Medulla oblongata (tissue), 1 donor: ENCODE results near the gene CD151.

Source experiments
- DNase-seq: peaks from one replicate; pipeline ENCODE4 v3.0.0-alpha.2; 2015; ENCODE audit errors: extremely low spot score

The CD151 gene

DNA sequence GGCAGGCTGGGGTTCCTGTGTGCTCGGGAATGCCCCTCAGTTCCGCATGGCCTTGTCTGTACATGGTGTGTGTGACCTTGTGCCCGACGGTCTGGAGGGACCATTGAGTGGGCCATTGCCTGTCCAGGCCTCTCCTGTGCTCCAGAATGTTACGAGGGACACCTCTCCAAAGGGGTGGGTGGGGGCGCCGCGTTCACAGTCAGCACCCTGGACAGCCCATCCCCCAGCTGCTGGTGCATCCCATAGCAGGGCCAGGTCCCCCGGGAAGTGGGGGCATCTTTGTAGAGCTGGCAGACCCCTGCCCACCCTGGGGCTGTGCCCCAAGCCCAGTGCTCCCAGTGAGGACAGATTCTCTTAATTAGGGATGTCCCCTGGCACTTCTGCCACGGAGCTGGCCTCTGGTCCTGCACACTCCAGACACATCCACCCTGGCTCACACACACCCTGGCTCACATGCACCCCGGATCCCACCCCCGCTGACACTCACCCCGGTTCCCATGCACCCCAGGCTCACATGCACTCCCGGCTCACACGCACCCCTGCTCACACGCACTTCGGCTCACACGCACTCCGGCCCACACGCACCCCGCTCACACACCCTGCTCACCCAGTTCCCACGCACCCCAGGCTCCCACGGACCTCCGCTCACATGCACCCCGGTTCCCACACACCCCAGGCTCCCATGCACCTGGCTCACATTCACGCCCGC is 25.5 kb downstream of the CD151 start:
- DNase-seq: no peak

- DNase-seq: no peak
Measured at GRCh38 chr11:858762-859339, 26.1 kb downstream of the CD151 start.

DNA sequence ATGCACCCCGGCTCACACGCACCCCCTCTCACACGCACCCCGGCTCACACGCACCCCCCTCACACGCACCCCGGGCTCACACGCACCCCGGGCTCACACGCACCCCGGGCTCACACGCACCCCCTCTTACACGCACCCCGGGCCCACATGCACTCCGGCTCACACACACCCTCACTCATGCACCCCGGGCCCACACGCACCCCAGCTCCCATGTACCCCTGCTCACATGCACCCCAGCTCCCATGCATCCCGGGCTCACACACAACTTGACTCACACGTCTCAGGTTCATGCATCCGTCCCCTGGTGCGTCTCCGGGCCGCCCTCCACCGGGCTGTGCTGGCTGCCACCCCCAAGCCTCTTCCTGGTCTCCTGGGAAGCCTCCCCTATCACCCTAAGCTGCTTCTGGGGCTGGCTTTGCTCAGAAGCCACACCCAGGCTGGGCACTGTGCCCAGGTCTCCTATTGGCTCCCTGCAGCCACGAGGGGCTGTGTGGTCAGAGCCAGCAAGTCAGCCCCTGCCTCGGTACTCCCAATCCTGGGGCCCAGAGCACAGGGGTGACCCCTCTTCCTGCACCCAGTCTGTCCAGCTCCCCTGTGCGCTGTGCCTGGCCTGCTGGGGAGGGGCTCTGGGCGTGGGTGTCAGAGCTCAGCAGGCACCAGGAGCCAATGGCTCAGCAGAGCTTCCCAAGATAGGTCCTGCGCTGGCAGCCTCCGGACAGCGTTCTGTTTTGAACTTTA is 26.8 kb downstream of the CD151 start:
- DNase-seq: peak; percentile 77

GRCh38 chr11:860234-861104 is 27.7 kb downstream of the CD151 start:
- DNase-seq: no peak

DNA sequence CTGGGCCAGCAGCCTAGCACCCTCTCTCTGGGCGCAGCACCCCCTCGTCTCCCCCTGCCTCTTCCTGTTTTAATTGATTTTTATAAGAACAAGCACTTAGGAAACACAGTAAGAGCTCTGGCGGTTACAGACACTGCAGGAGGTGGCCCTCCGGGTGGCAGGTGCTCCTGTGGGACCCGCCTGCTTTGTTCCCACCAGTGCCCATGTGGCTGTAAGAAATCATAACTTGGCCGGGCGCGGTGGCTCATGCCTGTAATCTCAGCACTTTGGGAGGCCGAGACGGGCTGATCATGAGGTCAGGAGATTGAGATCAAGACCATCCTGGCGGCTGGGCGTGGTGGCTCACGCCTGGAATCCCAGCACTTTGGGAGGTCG is 28.3 kb downstream of the CD151 start:
- DNase-seq: no peak

- no peak for DNase-seq
Measured at GRCh38 chr11:862081-862661, 29.4 kb downstream of the CD151 start.

DNA sequence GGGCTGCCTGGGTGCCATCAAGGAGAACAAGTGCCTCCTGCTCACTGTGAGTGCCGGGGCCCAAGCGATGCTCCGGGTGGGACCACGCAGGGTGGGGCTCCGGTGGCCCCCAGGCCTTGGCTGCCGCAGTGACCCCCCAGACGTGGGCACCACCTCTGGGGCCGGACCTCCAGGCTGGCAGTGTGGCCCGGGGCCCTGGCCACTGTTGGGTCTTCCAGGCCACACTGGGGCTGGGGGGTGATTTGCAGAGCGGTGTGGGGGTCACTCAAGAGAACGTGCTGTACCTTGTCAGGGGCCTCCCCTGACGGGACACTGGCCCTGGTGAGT is 29.9 kb downstream of the CD151 start:
- DNase-seq: no peak

DNA sequence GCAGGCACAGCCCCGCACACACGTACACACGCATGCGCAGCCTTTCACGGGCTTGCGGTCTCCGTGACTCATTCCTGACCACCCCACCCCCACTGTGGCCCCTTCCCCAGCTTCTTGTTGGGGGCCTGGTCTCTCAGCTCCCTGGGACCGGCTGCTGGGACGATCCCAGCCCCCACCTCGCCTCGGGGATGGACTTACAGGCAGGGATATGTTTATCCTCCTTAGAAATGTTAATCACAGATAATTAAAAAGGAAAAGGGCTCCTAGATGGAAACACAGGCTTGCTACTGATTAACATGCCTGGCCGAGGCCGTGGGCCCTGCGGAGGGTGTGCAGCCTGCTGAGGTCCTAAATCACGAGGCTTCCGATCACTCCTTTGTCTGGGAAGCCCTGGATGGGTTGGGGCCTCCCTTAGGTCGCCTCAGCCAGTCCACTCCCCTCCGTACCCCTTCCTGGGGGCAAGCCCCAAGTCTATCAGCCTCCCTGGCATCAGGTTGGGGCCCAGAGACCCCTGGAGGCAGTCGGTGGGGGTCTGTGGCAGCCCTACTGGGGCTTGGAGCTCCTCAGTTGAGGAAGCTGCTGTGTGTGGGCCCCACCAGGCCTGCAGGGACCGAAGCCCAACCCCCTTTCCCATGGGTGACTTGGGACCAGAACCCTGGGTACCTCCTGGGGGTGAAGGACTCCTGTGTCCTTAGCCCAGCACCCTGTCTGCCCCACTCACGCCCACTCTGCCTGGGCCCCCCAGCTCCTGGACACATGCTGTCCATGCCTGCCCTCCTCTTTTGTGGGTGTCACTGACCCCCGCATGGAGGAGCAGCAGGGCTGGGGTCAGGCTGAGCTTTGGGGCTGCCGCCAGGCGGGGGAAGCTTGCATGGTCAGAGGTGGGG is 30.5 kb downstream of the CD151 start:
- no peak for DNase-seq

GRCh38 chr11:863910-864827 is 31.4 kb downstream of the CD151 start:
- no peak for DNase-seq

DNA sequence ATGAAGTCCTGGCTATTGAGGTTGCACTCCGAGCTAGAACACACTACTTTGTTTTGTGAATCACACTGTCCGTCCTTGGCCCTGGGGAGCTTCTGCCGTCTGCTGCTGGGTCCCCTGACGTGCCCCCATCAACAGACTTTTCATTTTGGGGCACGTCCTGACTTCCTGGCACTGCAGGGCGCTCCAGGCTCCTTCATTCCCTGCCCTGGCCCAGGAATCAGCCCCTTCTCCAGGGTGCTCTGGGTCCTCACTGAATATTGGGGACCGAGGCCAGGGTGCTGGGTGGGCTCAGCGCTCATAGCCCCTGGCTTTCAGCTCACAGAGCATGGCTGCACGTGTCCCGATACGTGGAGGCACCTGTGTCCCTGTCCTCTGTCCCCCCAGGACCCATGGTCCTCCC is 32.1 kb downstream of the CD151 start:
- no peak for DNase-seq

GRCh38 chr11:865462-866430 is 33.0 kb downstream of the CD151 start:
- no peak for DNase-seq

DNA sequence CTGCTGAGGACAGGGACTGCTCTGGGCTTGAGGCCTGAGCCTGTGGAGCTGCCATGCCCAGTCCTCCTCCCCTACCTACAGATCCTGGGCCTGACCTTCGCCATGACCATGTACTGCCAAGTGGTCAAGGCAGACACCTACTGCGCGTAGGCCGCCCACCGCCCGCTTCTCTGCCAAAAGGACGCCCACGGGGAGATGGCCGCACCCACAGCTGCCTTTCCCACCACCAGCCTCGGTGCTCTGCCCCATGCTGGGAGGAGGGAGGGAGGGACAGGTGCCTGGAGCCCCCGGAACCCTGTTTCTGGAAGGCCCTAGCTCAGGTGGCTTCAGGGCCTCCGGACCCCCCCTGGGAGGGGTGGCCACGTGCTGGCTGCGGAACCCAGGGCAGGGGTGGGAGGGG is 33.7 kb downstream of the CD151 start:
- DNase-seq: no peak

DNA sequence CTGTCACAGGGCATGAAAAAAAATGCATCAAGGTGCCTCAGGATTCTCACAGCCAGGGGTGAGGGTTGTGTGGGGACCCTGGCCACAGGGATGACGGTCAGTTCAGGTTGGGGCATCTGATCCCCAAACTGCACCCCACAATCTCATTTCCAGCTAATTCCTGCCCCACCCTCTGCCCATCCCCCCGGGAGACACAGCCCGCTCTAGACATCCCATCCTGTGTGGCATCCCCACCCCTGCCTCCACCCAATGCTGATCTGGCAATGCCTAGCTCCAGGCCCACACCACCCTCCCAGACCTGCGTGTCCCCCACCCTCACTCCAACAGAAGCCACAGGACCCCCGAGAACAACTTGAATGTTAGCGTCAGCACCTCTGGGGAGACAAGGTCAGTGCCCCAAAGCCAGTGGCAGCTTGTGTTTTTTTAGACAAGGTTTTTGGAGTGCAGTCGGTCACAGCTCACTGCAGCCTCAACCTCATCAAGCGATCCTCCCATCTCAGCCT is 35.2 kb downstream of the CD151 start:
- DNase-seq: no peak

DNA sequence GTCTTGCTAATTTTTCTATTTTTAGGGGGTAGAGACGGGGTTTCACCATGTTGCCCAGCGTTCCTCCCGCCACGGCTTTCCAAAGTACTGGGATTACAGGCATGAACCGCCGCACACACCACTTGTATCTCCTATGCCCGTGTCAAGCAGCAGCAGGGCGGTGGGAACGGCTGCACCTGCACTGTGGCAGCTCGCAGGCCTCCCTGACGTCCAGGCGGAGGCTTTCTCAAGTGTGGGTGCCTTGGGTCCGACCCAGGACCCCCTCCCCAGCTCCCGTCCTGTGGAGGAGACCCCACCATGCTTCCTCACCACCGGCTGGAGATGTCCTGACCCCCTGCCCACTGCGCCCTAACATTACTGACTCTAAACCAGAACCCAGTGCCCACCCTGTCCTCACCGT is 35.6 kb downstream of the CD151 start:
- DNase-seq: no peak

DNA sequence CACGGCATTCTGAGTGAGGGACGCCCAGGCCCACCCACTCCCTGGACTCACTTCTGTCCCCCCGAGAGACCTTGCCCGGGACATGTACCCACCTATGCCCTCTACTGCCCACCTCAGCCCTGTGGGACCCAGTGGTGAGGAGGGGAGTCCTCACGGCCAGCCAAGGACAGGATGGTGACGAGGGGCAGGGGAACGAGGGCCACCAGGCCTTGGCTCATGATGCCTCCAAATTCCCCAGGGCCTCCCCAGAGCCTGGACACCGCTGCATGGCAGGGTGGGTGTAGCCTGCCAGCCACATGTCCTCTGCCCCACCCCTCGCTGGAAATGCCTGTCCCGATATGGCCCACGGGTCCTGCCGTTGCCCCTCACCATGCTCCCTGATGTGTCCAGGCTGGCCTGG is 36.0 kb downstream of the CD151 start:
- no peak for DNase-seq

GRCh38 chr11:869399-870126 is 36.8 kb downstream of the CD151 start:
- no peak for DNase-seq

DNA sequence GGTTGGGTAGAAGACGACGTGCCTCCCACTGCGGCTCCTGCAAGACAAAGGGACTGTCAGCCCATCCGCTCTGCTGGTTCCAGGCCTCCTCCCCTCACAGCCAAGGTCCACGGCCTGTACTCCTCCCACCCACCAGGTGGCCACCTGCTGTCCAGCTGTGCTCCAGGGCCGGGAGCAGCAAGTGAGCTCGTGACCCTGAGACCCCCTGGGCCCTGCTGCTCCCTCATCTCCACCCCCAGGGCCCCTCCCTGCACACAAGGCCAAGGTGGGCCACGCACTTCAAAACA is 37.3 kb downstream of the CD151 start:
- DNase-seq: no peak

GRCh38 chr11:870418-870817 is 37.7 kb downstream of the CD151 start:
- no peak for DNase-seq
